ENCODE data around the gene AGR2.

AGR2 gene

DNA sequence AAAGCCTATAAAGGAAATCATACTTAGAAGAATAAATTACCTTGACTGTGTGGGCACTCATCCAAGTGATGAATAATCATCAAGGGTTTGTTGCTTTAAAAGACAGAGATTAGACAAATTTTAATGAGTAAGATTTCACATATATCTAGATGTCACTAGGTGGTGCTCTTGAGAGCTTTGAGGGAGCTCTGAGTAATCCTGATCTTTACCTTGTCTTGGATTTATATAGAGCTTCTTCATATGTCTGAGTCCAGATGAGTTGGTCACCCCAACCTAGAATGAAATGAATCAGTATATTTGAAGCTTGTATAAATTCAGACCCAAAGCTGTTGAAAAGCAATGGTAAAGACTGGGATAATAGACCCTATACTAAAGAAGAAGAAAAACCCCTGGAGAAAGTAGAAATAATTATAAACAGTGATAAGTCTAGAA, 3.7 kb downstream of the AGR2 start:
- ChIA-PET CTCF (interaction anchor here (0.7 to 5.1 kb wide), 29 partner anchors 8 to 846 kb away, joined by 3 to 88 read pairs (median 4); no protein-coding TSS in a partner anchor), POLR2A (no interaction called here)

DNA sequence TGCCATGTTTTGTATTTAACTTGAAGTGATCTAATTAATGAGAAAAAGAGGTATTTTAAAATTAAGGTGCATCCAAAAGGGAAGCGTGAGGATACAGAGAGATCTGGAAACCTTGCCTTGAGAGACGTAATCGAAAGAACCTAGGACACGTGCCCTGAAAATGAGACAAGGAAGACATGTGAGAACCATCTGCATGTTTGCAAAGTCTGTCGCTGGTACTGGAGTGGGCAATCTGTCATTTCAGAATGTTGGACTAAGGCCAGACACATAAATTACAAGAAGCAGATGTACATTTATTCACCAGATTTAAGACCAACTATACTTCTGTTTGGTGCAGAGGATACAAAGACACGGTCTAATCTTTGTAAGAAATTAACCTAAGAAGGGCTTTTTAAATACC, 9.2 kb downstream of the AGR2 start:
- no peak for DNase-seq (ENCODE audit: low read depth, low spot score)
- no peak overlapping the region for H3K4me3 ChIP-seq (ENCODE audit: low read depth, low read length)
- TF ChIP-seq CTCF (IDR thresholded peaks at IDR 0.05; ENCODE audit: insufficient read depth, low read length, missing control alignments), result no peak
- CTCF ChIA-PET, result no interaction called here
- POLR2A ChIA-PET, result no interaction called here

More for the DNA sequence above, 3.7 kb downstream of the AGR2 start:
- H3K4me3 ChIP-seq (ENCODE audit: low read depth, low read length), result no peak overlapping the region
- peak; percentile 28 for DNase-seq (ENCODE audit: low read depth, low spot score)
- TF ChIP-seq CTCF (IDR thresholded peaks at IDR 0.05; ENCODE audit: insufficient read depth, low read length, missing control alignments), result peak; percentile 42

DNA sequence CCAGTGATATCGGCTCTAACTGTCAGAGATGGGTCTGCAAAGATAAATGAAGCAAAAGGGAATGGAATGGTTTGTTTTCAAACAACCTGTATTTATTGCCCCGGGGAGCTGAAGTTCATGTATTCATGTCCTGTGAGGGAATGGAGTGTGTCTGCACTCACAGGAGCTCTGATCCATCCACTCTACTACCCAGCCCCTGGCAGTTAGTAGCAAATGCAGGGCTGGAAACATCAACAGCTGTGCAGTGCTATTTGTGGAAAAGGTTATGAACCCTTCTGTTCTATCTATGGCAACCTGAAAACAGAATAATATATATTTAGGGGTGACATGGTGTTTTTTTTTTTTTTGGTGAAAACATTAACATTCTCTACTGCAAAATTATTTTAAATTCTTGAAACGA, 9.8 kb downstream of the AGR2 start:
- DNase-seq (ENCODE audit: low read depth, low spot score), result no peak
- POLR2A ChIA-PET, result no interaction called here
- CTCF ChIA-PET, result interaction anchor here (0.8 kb wide), 1 partner anchor 10 kb away, joined by 3 read pairs; the partner anchor contains the start of gene AGR2
- no peak for TF ChIP-seq CTCF (IDR thresholded peaks at IDR 0.05; ENCODE audit: insufficient read depth, low read length, missing control alignments)
- H3K4me3 ChIP-seq (ENCODE audit: low read depth, low read length), result no peak overlapping the region

- CTCF ChIA-PET, result interaction anchor here (0.9 to 3.7 kb wide), 4 partner anchors 10 to 126 kb away, joined by 4 to 20 read pairs (median 4); no protein-coding TSS in a partner anchor
- POLR2A ChIA-PET, result no interaction called here
- no peak for TF ChIP-seq CTCF (IDR thresholded peaks at IDR 0.05; ENCODE audit: insufficient read depth, low read length, missing control alignments)
- no peak overlapping the region for H3K4me3 ChIP-seq (ENCODE audit: low read depth, low read length)
- no peak for DNase-seq (ENCODE audit: low read depth, low spot score)
Measured at GRCh38 chr7:16791905-16792698, 12.7 kb downstream of the AGR2 start.

- ChIA-PET CTCF (interaction anchor here (0.9 to 3.7 kb wide), 2 partner anchors 11 to 127 kb away, joined by 4 to 20 read pairs; no protein-coding TSS in a partner anchor), POLR2A (no interaction called here)
- TF ChIP-seq CTCF (IDR thresholded peaks at IDR 0.05; ENCODE audit: insufficient read depth, low read length, missing control alignments), result no peak
- DNase-seq (ENCODE audit: low read depth, low spot score), result no peak
- no peak overlapping the region for H3K4me3 ChIP-seq (ENCODE audit: low read depth, low read length)
Measured at GRCh38 chr7:16791071-16791470, 13.7 kb downstream of the AGR2 start.

DNA sequence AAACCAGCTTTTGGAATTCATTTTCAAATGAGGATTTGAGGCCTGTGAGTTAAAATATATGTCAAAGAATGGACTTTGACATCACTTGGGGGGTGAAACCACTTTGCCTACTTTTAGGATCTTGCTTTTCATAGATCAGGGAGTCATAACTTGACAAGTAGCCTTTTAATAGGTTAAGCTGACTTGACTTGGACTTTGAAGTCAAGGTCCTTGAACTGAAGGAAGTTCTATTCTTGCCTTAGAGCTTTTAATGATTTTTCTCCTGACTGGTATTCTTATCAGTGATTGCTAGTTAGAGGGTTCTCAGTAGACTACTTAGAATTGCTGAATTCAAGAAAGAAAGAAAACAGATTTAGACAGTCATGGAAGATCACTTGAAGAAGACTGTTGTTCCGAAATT, 17.7 kb downstream of the AGR2 start:
- CTCF ChIA-PET, result interaction anchor here (1.6 to 6.0 kb wide), 2 partner anchors 14 to 16 kb away, joined by 4 to 40 read pairs; no protein-coding TSS in a partner anchor
- POLR2A ChIA-PET, result no interaction called here
- TF ChIP-seq CTCF (IDR thresholded peaks at IDR 0.05; ENCODE audit: insufficient read depth, low read length, missing control alignments), result no peak
- no peak for DNase-seq (ENCODE audit: low read depth, low spot score)
- no peak overlapping the region for H3K4me3 ChIP-seq (ENCODE audit: low read depth, low read length)

All from AG04449 (cell line).